K562 (cell line): ENCODE data around the gene INPP4B. TPM values are rescaled to one million over a fixed set of nuclear protein-coding genes. Genes with fewer than 3 reads are reported as not detected.

Experiments
- MXD1 ChIP-seq: fragments of 250-450 bp; sonication (Bioruptor Pico); IDR thresholded peaks from 2 replicates; pipeline ENCODE4 v1.8.0; 2021; ENCODE audit warnings: borderline replicate concordance, mild to moderate bottlenecking, moderate library complexity; ENCODE audit not compliant: poor library complexity, severe bottlenecking
- SIX5 ChIP-seq, 2 experiments: IDR thresholded peaks; 2 replicates each; pipeline ENCODE4 v1.6.1; 2011; ENCODE audit warnings: low read length in 2 of 2, borderline replicate concordance in 1 of 2, low read depth in 1 of 2, mild to moderate bottlenecking in 1 of 2, moderate library complexity in 1 of 2; ENCODE audit not compliant: insufficient read depth in 1 of 2
- ZKSCAN1 ChIP-seq: fragments of 150-350 bp; IDR thresholded peaks from 2 replicates; pipeline ENCODE4 v1.6.1; 2016; ENCODE audit warnings: low read depth, low read length
- ZKSCAN3 ChIP-seq: fragments of 250-450 bp; sonication (Bioruptor Pico); IDR thresholded peaks from 2 replicates; pipeline ENCODE4 v1.4.0; 2020
- ZNF780A ChIP-seq: fragments of 250-450 bp; sonication (Bioruptor Pico); IDR thresholded peaks from 2 replicates; pipeline ENCODE4 v1.5.0; 2021; ENCODE audit warnings: mild to moderate bottlenecking
- polyA plus RNA-seq, 8 experiments: library from polyadenylated mRNA; depleted of rRNA in 4 of 8; stranded (reverse) in 5 of 8; unstranded in 3 of 8; fragments of >200 nt; fragmentation: Nextera tagmentation in 2 of 8; fragmentation: Illumina TruSeq in 1 of 8; extraction: Ambion mirVana in 2 of 8; extraction: Trizol in 1 of 8; gene quantifications; 2 replicates each; pipeline versions ENCODE4 v1.2.1 to v1.2.3, GENCODE V29; 2011 to 2014; ENCODE audit warnings: inconsistent platforms in 1 of 8, missing spikeins in 1 of 8
- total RNA-seq, 7 experiments: library from RNA; depleted of rRNA in 6 of 7; stranded (reverse); fragments of >200 nt in 6 of 7; fragmentation: Illumina TruSeq in 2 of 7; extraction: Trizol in 2 of 7; gene quantifications; 2 replicates each; pipeline versions ENCODE4 v1.2.1 to v1.2.3, GENCODE V29; 2011 to 2021; ENCODE audit warnings: low replicate concordance in 1 of 7
- TF ChIP-seq, protein P1 (sequence below): fragments of 200-600 bp; sonication (generic); IDR thresholded peaks from one replicate; pipeline ENCODE4 v1.6.1; 2012; ENCODE audit warnings: mild to moderate bottlenecking, low read depth, low read length, inconsistent platforms

The INPP4B gene
- total and polyA plus RNA-seq, 9 of the 15 experiments (the other 6 are each of a cell fraction or from before 2014, with no cell fraction given): 0.04 to 0.11 TPM; not detected in 7

DNA sequence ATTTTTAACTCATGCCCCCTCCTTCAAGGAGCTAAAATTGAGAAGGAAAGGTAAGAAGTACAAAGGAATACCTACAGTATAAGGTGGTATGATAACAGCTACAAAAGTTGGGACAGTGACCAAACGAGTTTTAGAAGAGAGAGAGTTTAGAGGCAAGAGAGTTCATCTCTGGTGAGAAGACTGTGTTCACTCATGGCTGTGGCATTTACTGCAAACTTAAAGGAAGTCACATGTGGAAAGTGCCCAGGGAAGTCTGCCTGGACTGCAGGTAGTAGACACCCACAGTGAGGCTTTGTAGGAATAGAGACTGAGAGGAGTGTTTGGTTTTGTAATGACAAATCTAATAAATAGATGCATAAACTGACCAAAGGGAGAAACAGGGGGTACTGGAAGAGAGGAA, 716.2 kb downstream of the INPP4B start (continued):
- TF ChIP-seq, protein P1, sequence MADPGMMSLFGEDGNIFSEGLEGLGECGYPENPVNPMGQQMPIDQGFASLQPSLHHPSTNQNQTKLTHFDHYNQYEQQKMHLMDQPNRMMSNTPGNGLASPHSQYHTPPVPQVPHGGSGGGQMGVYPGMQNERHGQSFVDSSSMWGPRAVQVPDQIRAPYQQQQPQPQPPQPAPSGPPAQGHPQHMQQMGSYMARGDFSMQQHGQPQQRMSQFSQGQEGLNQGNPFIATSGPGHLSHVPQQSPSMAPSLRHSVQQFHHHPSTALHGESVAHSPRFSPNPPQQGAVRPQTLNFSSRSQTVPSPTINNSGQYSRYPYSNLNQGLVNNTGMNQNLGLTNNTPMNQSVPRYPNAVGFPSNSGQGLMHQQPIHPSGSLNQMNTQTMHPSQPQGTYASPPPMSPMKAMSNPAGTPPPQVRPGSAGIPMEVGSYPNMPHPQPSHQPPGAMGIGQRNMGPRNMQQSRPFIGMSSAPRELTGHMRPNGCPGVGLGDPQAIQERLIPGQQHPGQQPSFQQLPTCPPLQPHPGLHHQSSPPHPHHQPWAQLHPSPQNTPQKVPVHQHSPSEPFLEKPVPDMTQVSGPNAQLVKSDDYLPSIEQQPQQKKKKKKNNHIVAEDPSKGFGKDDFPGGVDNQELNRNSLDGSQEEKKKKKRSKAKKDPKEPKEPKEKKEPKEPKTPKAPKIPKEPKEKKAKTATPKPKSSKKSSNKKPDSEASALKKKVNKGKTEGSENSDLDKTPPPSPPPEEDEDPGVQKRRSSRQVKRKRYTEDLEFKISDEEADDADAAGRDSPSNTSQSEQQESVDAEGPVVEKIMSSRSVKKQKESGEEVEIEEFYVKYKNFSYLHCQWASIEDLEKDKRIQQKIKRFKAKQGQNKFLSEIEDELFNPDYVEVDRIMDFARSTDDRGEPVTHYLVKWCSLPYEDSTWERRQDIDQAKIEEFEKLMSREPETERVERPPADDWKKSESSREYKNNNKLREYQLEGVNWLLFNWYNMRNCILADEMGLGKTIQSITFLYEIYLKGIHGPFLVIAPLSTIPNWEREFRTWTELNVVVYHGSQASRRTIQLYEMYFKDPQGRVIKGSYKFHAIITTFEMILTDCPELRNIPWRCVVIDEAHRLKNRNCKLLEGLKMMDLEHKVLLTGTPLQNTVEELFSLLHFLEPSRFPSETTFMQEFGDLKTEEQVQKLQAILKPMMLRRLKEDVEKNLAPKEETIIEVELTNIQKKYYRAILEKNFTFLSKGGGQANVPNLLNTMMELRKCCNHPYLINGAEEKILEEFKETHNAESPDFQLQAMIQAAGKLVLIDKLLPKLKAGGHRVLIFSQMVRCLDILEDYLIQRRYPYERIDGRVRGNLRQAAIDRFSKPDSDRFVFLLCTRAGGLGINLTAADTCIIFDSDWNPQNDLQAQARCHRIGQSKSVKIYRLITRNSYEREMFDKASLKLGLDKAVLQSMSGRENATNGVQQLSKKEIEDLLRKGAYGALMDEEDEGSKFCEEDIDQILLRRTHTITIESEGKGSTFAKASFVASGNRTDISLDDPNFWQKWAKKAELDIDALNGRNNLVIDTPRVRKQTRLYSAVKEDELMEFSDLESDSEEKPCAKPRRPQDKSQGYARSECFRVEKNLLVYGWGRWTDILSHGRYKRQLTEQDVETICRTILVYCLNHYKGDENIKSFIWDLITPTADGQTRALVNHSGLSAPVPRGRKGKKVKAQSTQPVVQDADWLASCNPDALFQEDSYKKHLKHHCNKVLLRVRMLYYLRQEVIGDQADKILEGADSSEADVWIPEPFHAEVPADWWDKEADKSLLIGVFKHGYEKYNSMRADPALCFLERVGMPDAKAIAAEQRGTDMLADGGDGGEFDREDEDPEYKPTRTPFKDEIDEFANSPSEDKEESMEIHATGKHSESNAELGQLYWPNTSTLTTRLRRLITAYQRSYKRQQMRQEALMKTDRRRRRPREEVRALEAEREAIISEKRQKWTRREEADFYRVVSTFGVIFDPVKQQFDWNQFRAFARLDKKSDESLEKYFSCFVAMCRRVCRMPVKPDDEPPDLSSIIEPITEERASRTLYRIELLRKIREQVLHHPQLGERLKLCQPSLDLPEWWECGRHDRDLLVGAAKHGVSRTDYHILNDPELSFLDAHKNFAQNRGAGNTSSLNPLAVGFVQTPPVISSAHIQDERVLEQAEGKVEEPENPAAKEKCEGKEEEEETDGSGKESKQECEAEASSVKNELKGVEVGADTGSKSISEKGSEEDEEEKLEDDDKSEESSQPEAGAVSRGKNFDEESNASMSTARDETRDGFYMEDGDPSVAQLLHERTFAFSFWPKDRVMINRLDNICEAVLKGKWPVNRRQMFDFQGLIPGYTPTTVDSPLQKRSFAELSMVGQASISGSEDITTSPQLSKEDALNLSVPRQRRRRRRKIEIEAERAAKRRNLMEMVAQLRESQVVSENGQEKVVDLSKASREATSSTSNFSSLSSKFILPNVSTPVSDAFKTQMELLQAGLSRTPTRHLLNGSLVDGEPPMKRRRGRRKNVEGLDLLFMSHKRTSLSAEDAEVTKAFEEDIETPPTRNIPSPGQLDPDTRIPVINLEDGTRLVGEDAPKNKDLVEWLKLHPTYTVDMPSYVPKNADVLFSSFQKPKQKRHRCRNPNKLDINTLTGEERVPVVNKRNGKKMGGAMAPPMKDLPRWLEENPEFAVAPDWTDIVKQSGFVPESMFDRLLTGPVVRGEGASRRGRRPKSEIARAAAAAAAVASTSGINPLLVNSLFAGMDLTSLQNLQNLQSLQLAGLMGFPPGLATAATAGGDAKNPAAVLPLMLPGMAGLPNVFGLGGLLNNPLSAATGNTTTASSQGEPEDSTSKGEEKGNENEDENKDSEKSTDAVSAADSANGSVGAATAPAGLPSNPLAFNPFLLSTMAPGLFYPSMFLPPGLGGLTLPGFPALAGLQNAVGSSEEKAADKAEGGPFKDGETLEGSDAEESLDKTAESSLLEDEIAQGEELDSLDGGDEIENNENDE: no peak
- no peak for TF ChIP-seq MXD1 (CRISPR knock-in tag)
- no peak for TF ChIP-seq ZNF780A
- TF ChIP-seq ZKSCAN3 (CRISPR knock-in tag): no peak
- no peak for TF ChIP-seq SIX5 (IDR thresholded peaks at IDR 0.05; ENCODE audit: borderline replicate concordance in 1 of 2, insufficient read depth in 1 of 2, low read depth in 1 of 2, low read length in 2 of 2)
- no peak for TF ChIP-seq ZKSCAN1
